ENCODE data around the gene TNIK.
A peak's percentile ranks its signal among the peaks of the same experiment; 100 is the strongest.

Gene TNIK

GRCh38 chr3:171028025-171028778 is 432.0 kb downstream of the TNIK start:
- no peak for TF ChIP-seq CTCF (IDR thresholded peaks at IDR 0.05; ENCODE audit: low read depth, low read length)
- no peak for TF ChIP-seq MYC (IDR thresholded peaks at IDR 0.05; ENCODE audit: low read depth, low read length)
- TF ChIP-seq MAX (IDR thresholded peaks at IDR 0.05; ENCODE audit: low read depth, low read length) = no peak
- TF ChIP-seq POLR2A (IDR thresholded peaks at IDR 0.05; ENCODE audit: extremely low read depth, insufficient read length) = no peak

DNA sequence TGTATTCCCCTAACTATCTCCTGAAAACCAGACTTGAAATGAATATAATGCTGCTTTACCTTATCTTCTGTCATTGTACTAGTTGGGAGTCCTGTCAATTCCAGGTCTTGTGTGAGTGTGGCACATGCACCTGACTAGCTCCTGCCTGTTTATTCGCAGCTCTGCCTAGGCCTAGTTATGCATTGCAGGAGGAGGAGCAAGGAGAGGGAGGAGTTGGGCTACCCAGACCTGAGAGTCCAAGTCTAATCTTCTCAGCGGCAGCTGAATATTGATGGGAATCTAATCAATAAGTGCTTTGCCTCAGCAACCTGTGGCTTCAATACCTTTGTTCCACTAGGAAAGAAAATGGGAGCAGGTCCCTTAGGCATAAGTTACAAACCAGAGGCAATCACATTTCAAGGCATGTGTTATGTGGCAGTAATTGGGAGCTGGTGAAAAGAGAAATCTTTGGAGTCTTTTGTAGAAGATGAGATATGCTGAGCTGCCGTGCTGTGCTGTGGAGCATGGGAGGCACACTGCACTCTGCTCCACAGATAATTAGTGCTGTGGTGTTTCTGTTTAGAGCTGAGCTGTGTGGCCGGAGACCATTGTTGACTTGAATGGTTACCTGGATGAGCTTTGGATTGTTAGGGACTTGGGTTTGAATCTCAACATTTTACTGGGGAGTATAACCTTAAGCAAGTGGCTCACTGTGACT is 433.5 kb downstream of the TNIK start, which contains the start of gene SLC2A2:
Gene SLC2A2 (minus strand): TSS at position 124 of the 697 bp plus-strand sequence. CDS start 50 bp downstream, at position 74.
- TF ChIP-seq MAX (IDR thresholded peaks at IDR 0.05; ENCODE audit: low read depth, low read length) = no peak
- TF ChIP-seq POLR2A (IDR thresholded peaks at IDR 0.05; ENCODE audit: extremely low read depth, insufficient read length) = no peak
- TF ChIP-seq CTCF (IDR thresholded peaks at IDR 0.05; ENCODE audit: low read depth, low read length) = no peak
- TF ChIP-seq MYC (IDR thresholded peaks at IDR 0.05; ENCODE audit: low read depth, low read length) = no peak
- DNase-seq (ENCODE audit: low read depth) = no peak
- H3K4me3 ChIP-seq (ENCODE audit: low read depth, low read length) = no peak within 1 kb of the TSS

More at GRCh38 chr3:171028025-171028778, 432.0 kb downstream of the TNIK start:
- DNase-seq (ENCODE audit: low read depth) = no peak
- H3K4me3 ChIP-seq (ENCODE audit: low read depth, low read length) = no peak overlapping the region

GRCh38 chr3:171023566-171023965 is 436.6 kb downstream of the TNIK start:
- TF ChIP-seq CTCF (IDR thresholded peaks at IDR 0.05; ENCODE audit: low read depth, low read length) (no peak), MAX (IDR thresholded peaks at IDR 0.05; ENCODE audit: low read depth, low read length) (no peak), MYC (IDR thresholded peaks at IDR 0.05; ENCODE audit: low read depth, low read length) (no peak), POLR2A (IDR thresholded peaks at IDR 0.05; ENCODE audit: extremely low read depth, insufficient read length) (no peak)
- no peak overlapping the region for H3K4me3 ChIP-seq (ENCODE audit: low read depth, low read length)
- DNase-seq (ENCODE audit: low read depth) = no peak

DNA sequence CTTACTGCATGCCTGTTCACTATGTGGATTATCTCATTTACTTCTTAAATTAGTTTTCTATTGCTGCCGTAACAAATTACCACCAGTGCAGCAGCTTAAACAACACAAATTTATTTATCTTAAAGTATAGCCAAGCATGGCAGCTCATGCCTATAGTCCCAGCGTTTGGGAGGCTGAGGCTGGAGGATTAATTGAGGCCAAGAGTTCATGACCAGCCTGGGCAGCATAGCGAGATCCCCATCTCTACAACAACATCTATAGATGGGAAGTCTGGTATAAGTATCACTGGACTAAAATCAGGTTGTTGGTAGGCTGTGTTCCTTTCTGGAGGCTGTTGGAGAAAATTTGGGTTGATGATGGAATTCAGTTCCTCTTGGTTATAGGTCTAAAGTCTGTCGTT is 438.8 kb downstream of the TNIK start:
- H3K4me3 ChIP-seq (ENCODE audit: low read depth, low read length) = no peak overlapping the region
- TF ChIP-seq POLR2A (IDR thresholded peaks at IDR 0.05; ENCODE audit: extremely low read depth, insufficient read length) (no peak), MYC (IDR thresholded peaks at IDR 0.05; ENCODE audit: low read depth, low read length) (no peak), MAX (IDR thresholded peaks at IDR 0.05; ENCODE audit: low read depth, low read length) (no peak), CTCF (IDR thresholded peaks at IDR 0.05; ENCODE audit: low read depth, low read length) (no peak)
- no peak for DNase-seq (ENCODE audit: low read depth)

GRCh38 chr3:171018156-171018935 is 441.9 kb downstream of the TNIK start:
- TF ChIP-seq CTCF (IDR thresholded peaks at IDR 0.05; ENCODE audit: low read depth, low read length) (peak; percentile 27), MYC (IDR thresholded peaks at IDR 0.05; ENCODE audit: low read depth, low read length) (no peak), MAX (IDR thresholded peaks at IDR 0.05; ENCODE audit: low read depth, low read length) (no peak)
- peak; percentile 2 for DNase-seq (ENCODE audit: low read depth)
- H3K4me3 ChIP-seq (ENCODE audit: low read depth, low read length) = no peak overlapping the region

Measured in NB4 (cell line).